Measurements from ENCODE around the gene PRDM16. TPM values are rescaled to one million over a fixed set of nuclear protein-coding genes. Genes with fewer than 3 reads are reported as not detected.

PRDM16 gene
- total and polyA plus RNA-seq, 2 experiments from 2014 or later, result 0.14 to 0.16 TPM

GRCh38 chr1:3418600-3418999 lies 349.6 kb downstream of the PRDM16 start:
- Mint-ChIP-seq H3K27ac (no peak overlapping the region), H3K4me3 (no peak overlapping the region), H3K9me3 (peaks cover 14% of the 10 kb centered on the region), H3K27me3 (ENCODE audit: insufficient read depth, low read depth, poor library complexity) (peaks cover 5% of the 10 kb centered on the region), H3K36me3 (ENCODE audit: low read depth) (peaks cover 4% of the 10 kb centered on the region; the same call in 1 of the 3 replicates), H3K4me1 (no peaks in the 10 kb centered on the region; the same call in 2 of the 3 replicates)
- no peaks in the 10 kb centered on the region for H3K9me2 ChIP-seq (ENCODE audit: insufficient read depth)
- no peaks in the 10 kb centered on the region for H3K36me3 ChIP-seq (ENCODE audit: insufficient read depth)
- no peaks in the 10 kb centered on the region for H3K27me3 ChIP-seq (ENCODE audit: insufficient read depth)
- no peaks in the 10 kb centered on the region for H3K79me2 ChIP-seq (replicated peaks; ENCODE audit: insufficient read depth)
- H3K27ac ChIP-seq (ENCODE audit: low read depth), result no peak overlapping the region
- no peaks in the 10 kb centered on the region for H3K4me1 ChIP-seq (ENCODE audit: insufficient read depth)
- H2AFZ ChIP-seq, result no peak overlapping the region
- TF ChIP-seq EZH2phosphoT487 (IDR thresholded peaks at IDR 0.05; ENCODE audit: unreplicated experiment), result no peak
- TF ChIP-seq, protein P1, sequence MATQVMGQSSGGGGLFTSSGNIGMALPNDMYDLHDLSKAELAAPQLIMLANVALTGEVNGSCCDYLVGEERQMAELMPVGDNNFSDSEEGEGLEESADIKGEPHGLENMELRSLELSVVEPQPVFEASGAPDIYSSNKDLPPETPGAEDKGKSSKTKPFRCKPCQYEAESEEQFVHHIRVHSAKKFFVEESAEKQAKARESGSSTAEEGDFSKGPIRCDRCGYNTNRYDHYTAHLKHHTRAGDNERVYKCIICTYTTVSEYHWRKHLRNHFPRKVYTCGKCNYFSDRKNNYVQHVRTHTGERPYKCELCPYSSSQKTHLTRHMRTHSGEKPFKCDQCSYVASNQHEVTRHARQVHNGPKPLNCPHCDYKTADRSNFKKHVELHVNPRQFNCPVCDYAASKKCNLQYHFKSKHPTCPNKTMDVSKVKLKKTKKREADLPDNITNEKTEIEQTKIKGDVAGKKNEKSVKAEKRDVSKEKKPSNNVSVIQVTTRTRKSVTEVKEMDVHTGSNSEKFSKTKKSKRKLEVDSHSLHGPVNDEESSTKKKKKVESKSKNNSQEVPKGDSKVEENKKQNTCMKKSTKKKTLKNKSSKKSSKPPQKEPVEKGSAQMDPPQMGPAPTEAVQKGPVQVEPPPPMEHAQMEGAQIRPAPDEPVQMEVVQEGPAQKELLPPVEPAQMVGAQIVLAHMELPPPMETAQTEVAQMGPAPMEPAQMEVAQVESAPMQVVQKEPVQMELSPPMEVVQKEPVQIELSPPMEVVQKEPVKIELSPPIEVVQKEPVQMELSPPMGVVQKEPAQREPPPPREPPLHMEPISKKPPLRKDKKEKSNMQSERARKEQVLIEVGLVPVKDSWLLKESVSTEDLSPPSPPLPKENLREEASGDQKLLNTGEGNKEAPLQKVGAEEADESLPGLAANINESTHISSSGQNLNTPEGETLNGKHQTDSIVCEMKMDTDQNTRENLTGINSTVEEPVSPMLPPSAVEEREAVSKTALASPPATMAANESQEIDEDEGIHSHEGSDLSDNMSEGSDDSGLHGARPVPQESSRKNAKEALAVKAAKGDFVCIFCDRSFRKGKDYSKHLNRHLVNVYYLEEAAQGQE (IDR thresholded peaks at IDR 0.05; ENCODE audit: unreplicated experiment), result no peak
- no peak for TF ChIP-seq ZNF114 (CRISPR knock-in tag; IDR thresholded peaks at IDR 0.05)
- TF ChIP-seq ZNF331 (CRISPR knock-in tag; IDR thresholded peaks at IDR 0.05; ENCODE audit: low read depth), result no peak
- TF ChIP-seq JUNB (IDR thresholded peaks at IDR 0.05; ENCODE audit: unreplicated experiment), result no peak
- no peak for TF ChIP-seq POLR2AphosphoS5 (IDR thresholded peaks at IDR 0.05; ENCODE audit: low read depth)
- no peak for TF ChIP-seq ETS1 (IDR thresholded peaks at IDR 0.05)
- TF ChIP-seq NANOG (IDR thresholded peaks at IDR 0.05; ENCODE audit: borderline replicate concordance), result no peak
- no peak for TF ChIP-seq EZH2 (IDR thresholded peaks at IDR 0.05; ENCODE audit: low read depth, unreplicated experiment)
- no peak for TF ChIP-seq CREB1 (CRISPR knock-in tag; IDR thresholded peaks at IDR 0.05; ENCODE audit: low read depth)
- TF ChIP-seq STAT1 (IDR thresholded peaks at IDR 0.05; ENCODE audit: unreplicated experiment), result no peak
- TF ChIP-seq, protein P2, sequence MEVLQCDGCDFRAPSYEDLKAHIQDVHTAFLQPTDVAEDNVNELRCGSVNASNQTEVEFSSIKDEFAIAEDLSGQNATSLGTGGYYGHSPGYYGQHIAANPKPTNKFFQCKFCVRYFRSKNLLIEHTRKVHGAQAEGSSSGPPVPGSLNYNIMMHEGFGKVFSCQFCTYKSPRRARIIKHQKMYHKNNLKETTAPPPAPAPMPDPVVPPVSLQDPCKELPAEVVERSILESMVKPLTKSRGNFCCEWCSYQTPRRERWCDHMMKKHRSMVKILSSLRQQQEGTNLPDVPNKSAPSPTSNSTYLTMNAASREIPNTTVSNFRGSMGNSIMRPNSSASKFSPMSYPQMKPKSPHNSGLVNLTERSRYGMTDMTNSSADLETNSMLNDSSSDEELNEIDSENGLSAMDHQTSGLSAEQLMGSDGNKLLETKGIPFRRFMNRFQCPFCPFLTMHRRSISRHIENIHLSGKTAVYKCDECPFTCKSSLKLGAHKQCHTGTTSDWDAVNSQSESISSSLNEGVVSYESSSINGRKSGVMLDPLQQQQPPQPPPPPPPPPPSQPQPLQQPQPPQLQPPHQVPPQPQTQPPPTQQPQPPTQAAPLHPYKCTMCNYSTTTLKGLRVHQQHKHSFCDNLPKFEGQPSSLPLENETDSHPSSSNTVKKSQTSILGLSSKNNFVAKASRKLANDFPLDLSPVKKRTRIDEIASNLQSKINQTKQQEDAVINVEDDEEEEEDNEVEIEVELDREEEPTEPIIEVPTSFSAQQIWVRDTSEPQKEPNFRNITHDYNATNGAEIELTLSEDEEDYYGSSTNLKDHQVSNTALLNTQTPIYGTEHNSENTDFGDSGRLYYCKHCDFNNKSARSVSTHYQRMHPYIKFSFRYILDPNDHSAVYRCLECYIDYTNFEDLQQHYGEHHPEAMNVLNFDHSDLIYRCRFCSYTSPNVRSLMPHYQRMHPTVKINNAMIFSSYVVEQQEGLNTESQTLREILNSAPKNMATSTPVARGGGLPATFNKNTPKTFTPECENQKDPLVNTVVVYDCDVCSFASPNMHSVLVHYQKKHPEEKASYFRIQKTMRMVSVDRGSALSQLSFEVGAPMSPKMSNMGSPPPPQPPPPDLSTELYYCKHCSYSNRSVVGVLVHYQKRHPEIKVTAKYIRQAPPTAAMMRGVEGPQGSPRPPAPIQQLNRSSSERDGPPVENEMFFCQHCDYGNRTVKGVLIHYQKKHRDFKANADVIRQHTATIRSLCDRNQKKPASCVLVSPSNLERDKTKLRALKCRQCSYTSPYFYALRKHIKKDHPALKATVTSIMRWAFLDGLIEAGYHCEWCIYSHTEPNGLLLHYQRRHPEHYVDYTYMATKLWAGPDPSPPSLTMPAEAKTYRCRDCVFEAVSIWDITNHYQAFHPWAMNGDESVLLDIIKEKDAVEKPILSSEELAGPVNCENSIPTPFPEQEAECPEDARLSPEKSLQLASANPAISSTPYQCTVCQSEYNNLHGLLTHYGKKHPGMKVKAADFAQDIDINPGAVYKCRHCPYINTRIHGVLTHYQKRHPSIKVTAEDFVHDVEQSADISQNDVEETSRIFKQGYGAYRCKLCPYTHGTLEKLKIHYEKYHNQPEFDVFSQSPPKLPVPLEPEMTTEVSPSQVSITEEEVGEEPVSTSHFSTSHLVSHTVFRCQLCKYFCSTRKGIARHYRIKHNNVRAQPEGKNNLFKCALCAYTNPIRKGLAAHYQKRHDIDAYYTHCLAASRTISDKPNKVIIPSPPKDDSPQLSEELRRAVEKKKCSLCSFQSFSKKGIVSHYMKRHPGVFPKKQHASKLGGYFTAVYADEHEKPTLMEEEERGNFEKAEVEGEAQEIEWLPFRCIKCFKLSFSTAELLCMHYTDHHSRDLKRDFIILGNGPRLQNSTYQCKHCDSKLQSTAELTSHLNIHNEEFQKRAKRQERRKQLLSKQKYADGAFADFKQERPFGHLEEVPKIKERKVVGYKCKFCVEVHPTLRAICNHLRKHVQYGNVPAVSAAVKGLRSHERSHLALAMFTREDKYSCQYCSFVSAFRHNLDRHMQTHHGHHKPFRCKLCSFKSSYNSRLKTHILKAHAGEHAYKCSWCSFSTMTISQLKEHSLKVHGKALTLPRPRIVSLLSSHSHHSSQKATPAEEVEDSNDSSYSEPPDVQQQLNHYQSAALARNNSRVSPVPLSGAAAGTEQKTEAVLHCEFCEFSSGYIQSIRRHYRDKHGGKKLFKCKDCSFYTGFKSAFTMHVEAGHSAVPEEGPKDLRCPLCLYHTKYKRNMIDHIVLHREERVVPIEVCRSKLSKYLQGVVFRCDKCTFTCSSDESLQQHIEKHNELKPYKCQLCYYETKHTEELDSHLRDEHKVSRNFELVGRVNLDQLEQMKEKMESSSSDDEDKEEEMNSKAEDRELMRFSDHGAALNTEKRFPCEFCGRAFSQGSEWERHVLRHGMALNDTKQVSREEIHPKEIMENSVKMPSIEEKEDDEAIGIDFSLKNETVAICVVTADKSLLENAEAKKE (CRISPR knock-in tag; IDR thresholded peaks at IDR 0.05), result no peak
- TF ChIP-seq CTCF (conservative IDR thresholded peaks at IDR 0.05; ENCODE audit: low read depth in 2 of 2), result no peak
- no peaks in the 10 kb centered on the region for H4K20me1 ChIP-seq (replicated peaks; ENCODE audit: insufficient read depth)
- no peak overlapping the region for H3K4me3 ChIP-seq
- DNase-seq (ENCODE audit: low spot score) (no peak), ATAC-seq (no peak)
- no peaks in the 10 kb centered on the region for H3F3A ChIP-seq (replicated peaks; ENCODE audit: low read depth)
- H3K4me2 ChIP-seq, result no peak overlapping the region

All from GM23338 (cell line).